ENCODE data around the gene ARID1B. TPM values are rescaled to one million over a fixed set of nuclear protein-coding genes. Genes with fewer than 3 reads are reported as not detected.

Gene ARID1B
- total RNA-seq, 2 donors from 2014 or later: 74.0 to 110 TPM

GRCh38 chr6:157219201-157220200, 442.3 kb downstream of the ARID1B start:
- peak; percentile 44 for TF ChIP-seq CTCF (conservative IDR thresholded peaks at IDR 0.05)
- H3K27ac ChIP-seq (ENCODE audit: low read depth, low read length): no peak overlapping the region
- Mint-ChIP-seq H3K27me3 (ENCODE audit: insufficient read depth) (peaks cover 15% of the 10 kb centered on the region), H3K4me3 (no peak overlapping the region), H3K36me3 (ENCODE audit: low read depth) (no peaks in the 10 kb centered on the region), H3K27ac (no peak overlapping the region), H3K9me3 (no peaks in the 10 kb centered on the region), H3K4me1 (no peaks in the 10 kb centered on the region)
- 85 to 89% methylated on average over 12 to 17 of the region's 18 CpGs for WGBS, 2 experiments (ENCODE audit: insufficient coverage in 1 of 2, insufficient read length in 1 of 2)
- no peak overlapping the region for H3K4me3 ChIP-seq (ENCODE audit: low read length)
- no peaks in the 10 kb centered on the region for H3K36me3 ChIP-seq (ENCODE audit: control insufficient read depth, insufficient read depth, low read length)
- peak; percentile 80 for DNase-seq
- H3K27me3 ChIP-seq (ENCODE audit: control insufficient read depth, insufficient read depth, low read length, poor library complexity, severe bottlenecking): no peaks in the 10 kb centered on the region
- no peaks in the 10 kb centered on the region for H3K4me1 ChIP-seq (ENCODE audit: control insufficient read depth, insufficient read depth, low read length)
- no peaks in the 10 kb centered on the region for H3K9me3 ChIP-seq (ENCODE audit: control insufficient read depth, low read length)
- no peak overlapping the region for H3K9ac ChIP-seq (ENCODE audit: extremely low read depth, low read length, poor library complexity, severe bottlenecking)

DNA sequence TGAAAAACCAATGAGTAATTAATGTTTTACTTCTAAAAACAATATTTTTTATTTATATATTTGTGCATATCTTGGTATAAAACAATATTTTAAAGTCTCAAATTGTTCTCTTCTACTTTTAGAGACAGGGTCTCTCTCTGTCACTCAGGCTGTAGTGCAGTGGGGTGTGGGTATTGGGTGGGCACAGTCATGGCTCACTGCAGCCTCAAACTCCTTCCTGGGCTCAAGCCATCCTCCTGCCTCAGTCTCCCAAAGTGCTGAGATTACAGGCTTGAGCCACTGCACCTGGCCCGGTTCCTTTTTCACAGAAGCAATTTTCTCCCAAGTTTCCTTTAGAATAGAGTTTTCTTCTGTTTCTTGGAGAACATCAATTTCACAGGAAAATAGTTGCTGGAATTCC, 443.3 kb downstream of the ARID1B start:
- Mint-ChIP-seq H3K36me3 (ENCODE audit: low read depth) (no peaks in the 10 kb centered on the region), H3K27me3 (ENCODE audit: insufficient read depth) (peaks cover 15% of the 10 kb centered on the region), H3K27ac (no peak overlapping the region), H3K4me3 (no peak overlapping the region), H3K9me3 (no peaks in the 10 kb centered on the region), H3K4me1 (no peaks in the 10 kb centered on the region)
- Histone ChIP-seq H3K9ac (ENCODE audit: extremely low read depth, low read length, poor library complexity, severe bottlenecking) (no peak overlapping the region), H3K27ac (ENCODE audit: low read depth, low read length) (no peak overlapping the region), H3K4me1 (ENCODE audit: control insufficient read depth, insufficient read depth, low read length) (no peaks in the 10 kb centered on the region), H3K36me3 (ENCODE audit: control insufficient read depth, insufficient read depth, low read length) (no peaks in the 10 kb centered on the region), H3K4me3 (ENCODE audit: low read length) (no peak overlapping the region), H3K27me3 (ENCODE audit: control insufficient read depth, insufficient read depth, low read length, poor library complexity, severe bottlenecking) (no peaks in the 10 kb centered on the region), H3K9me3 (ENCODE audit: control insufficient read depth, low read length) (no peaks in the 10 kb centered on the region)
- no peak for DNase-seq
- TF ChIP-seq CTCF (conservative IDR thresholded peaks at IDR 0.05): no peak
- WGBS, 2 experiments (ENCODE audit: insufficient coverage in 1 of 2, insufficient read length in 1 of 2): 96 to 100% methylated on average over 1 of the region's 1 CpG

GRCh38 chr6:157221049-157221816, 444.1 kb downstream of the ARID1B start:
- Histone ChIP-seq H3K27ac (ENCODE audit: low read depth, low read length) (no peak overlapping the region), H3K36me3 (ENCODE audit: control insufficient read depth, insufficient read depth, low read length) (no peaks in the 10 kb centered on the region), H3K27me3 (ENCODE audit: control insufficient read depth, insufficient read depth, low read length, poor library complexity, severe bottlenecking) (no peaks in the 10 kb centered on the region), H3K9ac (ENCODE audit: extremely low read depth, low read length, poor library complexity, severe bottlenecking) (no peak overlapping the region), H3K4me1 (ENCODE audit: control insufficient read depth, insufficient read depth, low read length) (no peaks in the 10 kb centered on the region), H3K9me3 (ENCODE audit: control insufficient read depth, low read length) (no peaks in the 10 kb centered on the region), H3K4me3 (ENCODE audit: low read length) (no peak overlapping the region)
- Mint-ChIP-seq H3K9me3 (no peaks in the 10 kb centered on the region), H3K27me3 (ENCODE audit: insufficient read depth) (peaks cover 15% of the 10 kb centered on the region), H3K36me3 (ENCODE audit: low read depth) (no peaks in the 10 kb centered on the region), H3K4me3 (peak overlapping the region; percentile 43), H3K27ac (peak overlapping the region; percentile 41), H3K4me1 (no peaks in the 10 kb centered on the region)
- peak; percentile 44 for TF ChIP-seq CTCF (conservative IDR thresholded peaks at IDR 0.05)
- peak; percentile 86 for DNase-seq
- WGBS, 2 experiments (ENCODE audit: insufficient coverage in 1 of 2, insufficient read length in 1 of 2): 59 to 75% methylated on average over 23 to 41 of the region's 41 CpGs

Measured in endodermal cell (in vitro differentiated cells).